Ecto neural progenitor cell (in vitro differentiated cells): ENCODE measurements around the gene PLCB1.

Source experiments
- DNase-seq: peaks from one replicate; pipeline ENCODE4 v3.0.0-alpha.2; 2018; ENCODE audit warnings: low spot score

PLCB1 gene

DNA sequence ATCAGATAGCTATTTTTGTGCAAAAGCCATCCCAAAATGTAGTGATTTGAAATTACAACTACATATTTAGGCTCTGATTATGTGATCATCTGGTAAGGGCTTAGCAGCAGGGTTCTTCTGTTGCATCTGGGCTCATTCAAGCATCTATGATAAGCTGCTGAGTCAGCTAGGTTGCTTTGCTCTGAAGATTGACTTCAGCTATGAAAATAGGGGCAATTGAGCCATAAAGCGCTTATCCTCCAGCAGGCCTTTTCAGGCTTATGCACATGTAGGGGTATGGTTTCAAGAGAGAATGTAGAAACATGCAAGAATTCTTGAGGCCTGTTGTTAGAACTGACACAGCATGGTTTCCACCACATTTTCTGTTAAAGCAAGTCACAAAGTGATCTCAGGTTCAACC is 114.1 kb downstream of the PLCB1 start:
- DNase-seq = no peak

DNA sequence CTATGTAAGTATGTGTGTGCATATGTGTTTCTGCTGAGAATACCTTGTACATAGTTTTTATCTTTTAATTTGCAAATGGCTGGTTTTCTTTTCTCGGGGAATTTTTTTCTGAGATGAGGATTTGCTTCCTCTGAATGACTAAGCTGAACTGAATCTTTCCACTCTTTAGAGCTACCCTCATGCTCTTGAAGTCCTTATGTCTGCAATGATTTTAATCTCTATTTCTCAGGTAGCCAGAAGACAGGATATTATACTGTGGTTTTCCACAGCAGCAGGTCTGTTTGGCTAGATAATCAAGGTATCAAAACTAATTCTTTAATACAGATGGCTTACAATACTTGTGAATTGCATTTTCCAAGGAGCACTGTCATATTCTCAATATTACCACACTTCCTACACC is 114.7 kb downstream of the PLCB1 start:
- no peak for DNase-seq

DNA sequence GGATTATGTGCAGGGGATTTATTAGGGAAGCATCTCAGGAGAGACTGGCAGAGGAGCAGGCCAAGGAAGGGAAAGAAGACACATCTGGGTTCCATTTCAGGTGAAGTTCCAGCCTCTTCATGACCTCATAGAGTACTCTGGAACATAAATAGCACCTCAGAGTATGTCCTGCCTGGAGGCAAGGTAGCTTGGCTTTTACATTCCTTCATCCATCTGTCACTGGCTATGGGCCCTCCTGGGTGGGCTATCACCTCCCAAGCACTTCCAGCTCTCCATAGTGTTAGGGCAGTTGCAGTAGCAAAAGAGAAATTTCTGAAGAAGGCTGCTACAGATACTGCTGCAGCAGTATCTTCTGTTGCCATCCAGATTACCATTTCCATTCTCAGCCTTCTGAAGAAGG is 116.0 kb downstream of the PLCB1 start:
- DNase-seq = no peak

DNA sequence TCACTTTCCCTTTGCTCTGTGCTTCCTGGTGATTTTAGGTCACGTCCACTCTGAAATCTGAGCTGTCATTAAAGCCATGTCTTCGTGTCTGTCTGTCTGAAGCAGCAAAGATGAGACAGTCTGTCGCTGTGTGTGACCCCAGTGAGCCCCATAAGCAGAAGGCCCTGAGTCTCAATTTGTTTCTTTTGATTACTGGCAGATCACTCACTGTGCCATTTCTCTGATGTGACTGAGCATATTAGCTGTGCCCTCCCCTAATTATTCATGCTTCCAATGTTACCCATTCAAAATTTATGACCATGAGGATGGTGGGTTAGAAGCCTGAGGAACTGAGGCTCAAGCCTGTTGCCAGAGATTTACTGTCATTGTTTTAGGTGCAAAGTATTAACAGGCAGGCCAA is 117.6 kb downstream of the PLCB1 start:
- DNase-seq = no peak

DNA sequence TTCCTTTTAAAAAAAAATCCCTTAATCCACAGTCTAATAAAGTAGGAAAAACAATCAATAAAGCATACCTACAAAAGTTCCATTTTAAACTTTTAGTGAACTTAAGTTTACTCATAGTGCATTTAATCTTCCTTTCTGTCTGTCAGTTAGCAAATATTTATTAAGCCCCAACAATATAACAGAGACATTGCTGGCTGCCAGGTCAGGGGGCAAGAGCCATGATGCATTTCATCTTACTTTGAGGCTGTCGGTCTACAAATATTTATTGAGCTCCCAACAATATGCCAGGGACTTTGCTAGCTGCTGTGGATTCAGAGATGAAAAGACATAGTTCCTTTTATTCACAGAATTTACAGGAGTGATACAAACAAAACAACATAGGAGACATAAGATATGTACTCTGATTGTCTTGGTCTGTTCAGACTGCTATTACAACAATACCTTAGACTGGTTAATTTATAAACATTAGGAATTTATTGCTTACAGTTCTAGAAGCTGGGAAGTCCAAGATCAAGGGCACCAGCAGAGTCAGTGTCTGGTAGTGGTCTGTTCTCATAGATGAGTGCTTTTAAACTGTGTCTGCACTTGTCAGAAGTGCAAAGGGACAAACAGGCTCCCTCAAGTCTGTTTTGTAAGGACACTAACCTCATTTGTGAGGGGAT is 118.6 kb downstream of the PLCB1 start:
- DNase-seq = no peak

DNA sequence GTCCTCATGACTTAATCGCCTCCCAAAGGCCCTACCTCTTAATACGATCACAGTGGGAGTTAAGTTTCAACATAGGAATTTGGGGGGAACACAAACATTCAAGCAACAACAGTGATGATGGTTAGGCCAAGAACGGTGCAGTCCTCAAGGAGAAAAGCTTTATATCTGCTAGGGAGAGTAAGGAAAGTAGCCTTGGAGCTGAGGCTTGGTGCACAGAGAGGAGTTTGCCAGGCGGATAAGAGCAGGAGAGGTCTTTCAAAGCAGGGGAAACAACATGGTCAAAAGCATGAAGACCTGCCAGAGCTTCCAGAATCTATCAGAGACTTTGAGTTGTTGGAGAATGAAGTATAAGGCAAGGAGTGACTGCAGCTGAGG is 119.1 kb downstream of the PLCB1 start:
- DNase-seq = no peak

DNA sequence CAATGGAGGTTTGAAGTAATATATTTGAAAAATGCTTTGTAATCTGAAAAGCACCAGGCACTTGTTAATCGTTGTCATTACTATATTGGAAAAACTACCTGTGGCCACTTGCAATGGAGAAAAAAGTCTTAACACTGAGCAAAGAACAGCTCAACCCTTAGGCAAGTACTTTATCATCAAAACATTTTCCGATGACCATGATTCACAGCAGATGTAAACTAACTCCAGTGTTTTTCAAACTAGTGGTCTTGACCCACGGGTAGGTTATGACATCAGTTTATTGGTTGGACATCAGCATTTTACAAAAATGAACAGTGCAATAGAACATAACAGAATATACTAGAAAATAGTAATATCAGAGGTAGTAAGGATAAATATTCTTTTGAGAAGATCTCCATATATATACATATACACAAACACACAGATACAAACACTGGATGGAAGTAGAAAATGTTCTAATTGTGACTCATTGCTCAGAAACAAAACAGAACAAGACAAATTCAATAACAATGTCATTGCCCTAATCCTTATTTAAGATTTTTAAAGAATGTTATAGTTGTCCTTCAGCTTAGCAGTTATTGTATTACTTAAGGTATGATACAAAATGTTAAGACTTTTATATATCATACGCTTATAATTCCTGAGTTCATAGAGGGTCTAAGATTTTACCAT is 123.0 kb downstream of the PLCB1 start:
- DNase-seq = no peak

DNA sequence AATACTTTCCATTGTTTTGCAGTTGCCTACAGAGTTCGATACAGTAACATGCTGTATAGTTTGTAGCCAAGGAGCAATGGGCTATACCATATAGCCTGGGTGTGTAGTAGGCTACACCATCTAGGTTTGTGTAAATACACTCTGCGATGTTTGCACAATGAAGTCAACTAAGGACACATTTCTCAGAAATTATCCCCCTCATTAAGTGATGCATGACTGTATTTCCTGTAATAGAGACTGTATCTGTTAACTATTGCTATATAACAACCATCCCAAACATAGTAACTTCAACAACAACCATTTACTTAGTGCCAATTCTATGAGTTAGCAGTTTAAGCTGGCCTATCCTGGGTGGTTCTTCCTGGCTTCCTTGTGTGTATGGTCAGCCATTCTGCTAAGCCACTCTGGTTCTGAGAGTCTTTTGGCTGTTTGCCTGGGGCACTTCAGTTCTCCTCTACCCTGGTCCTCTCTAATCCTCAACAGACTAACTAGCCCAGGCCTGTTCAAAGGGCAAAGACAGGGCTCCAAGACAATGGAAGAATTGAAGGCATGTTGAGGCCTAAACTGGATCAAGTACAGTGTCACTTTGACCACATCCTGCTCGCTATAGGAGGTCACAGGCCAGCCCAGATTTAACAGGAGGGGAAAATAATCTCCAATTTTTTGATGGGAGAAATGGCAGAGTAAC is 124.0 kb downstream of the PLCB1 start:
- no peak for DNase-seq

DNA sequence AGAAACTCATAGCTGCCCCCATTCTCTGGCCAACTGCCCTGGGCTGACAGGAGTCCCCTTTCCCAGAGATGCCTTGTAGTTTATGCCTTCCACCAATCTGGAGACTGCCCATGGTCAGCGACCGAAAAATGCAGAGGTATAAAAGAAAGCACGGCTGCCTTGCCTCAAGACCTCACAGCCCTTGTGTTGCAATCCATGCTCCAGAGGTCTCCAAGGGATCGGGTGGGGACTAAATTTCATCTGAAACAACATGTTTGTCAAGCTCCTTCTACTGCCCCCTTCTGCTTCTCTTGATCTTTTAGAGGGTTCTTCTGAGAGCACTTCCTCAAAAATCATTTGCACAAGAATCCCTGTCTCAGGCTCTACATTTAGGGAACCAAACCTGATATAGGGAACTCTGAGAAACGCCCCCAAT is 128.8 kb downstream of the PLCB1 start:
- DNase-seq = no peak

DNA sequence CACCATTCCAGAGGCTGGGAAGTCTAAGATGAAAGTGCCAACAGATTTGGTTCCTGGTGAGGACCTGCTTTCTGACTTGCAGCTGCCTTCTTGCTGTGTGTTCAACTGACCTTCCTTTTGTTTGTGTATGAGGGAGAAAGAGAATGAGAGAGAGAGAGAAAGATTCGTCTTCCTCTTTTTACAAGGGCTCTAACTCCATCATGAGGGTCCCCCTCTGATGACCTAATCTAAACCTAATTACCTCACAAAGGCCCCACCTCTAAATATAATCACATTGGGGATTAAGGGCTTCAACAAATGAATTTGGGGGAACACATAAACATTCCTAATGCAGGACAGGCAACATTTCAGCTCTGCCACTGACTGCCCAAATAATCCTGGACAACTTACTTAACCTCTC is 130.7 kb downstream of the PLCB1 start:
- DNase-seq = no peak

DNA sequence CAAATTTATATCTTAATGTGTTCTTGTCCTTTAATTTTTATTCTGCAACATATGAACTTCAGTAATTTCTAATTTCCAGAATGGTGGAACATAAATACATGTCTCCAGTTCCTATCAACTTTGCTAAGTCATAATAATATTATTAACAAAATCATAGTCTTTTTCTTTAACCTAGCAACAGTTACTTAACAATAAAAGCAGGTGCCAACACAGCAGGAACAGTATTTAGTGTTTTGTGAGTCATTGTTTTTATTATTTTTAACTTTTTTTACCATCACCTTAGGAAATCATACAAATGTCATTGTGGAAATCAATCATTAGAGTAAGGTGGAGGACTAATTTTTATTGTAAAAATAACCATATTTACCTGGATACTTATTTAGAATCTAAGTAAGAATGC is 133.5 kb downstream of the PLCB1 start:
- no peak for DNase-seq

DNA sequence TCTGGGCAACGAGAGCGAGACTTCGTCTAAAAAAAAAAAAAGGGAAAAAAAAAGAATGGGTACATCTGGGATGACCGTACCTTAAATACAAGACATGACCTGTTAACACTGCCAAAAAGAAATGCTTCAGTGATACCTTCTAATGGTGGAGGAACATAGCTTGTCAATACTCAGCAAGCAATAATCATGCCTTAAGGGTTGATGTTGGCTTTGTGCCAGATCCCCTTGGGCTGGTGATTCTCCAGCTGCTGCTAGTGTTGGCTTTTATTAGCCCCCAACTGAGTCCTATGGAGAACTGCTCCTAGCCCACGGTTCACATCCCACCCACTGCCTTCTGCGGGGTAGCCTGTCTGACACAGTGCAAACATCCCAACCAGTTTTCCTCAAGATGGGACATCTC is 134.9 kb downstream of the PLCB1 start:
- no peak for DNase-seq

DNA sequence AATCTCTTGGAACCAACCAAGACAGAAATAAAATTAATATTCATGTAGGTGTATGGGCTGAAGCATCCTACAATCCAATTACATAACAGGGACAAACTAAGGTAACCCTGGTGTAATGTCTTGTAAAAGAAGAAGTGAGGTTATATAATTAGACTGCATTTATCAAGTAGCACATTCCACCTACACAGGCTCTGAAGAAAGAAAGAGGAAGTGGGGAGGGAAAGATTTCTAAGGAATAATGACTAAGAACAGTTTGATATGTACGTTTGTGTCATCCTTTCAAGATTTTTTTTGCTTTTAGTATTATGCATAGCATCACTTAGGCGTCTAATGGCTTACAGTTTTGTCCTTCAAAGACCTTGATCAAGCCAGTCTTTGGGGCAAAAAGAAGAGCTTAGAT is 139.7 kb downstream of the PLCB1 start:
- DNase-seq = no peak

DNA sequence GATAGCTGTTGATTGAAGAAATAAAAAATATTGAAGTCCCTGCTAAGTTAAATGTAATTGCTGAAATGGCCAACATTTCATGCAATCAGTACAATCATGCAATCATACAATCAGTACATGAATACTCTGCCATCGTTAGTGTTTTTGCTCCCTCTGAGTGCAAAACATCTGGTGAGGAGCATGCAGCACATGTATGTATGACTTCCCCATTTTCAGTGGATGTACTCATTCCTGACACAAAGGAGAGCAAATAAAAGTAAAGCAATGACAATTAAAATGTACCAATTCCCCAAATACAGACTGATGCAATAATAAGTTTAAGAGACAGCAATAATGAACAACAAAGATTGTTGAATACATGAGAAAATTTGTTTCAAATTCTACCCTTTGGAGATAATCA is 140.7 kb downstream of the PLCB1 start:
- no peak for DNase-seq

DNA sequence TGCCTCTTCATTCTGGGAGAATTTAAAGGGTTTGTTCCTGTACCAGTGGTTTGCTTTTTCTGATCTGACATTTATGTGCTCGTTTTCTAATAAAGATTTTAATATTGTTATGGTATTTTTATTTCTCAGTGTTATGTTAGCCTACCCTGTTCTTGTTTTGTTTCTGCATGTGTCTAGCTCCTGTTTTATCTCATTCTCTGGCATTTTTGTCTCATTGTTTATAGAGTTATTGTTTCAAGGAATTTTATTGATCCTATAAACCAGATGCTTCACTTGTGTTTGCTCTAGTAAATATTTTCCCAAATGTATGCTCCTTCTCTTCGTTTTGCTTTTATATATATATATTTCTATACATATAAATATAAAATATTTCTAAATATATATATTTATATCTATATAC is 152.8 kb downstream of the PLCB1 start:
- DNase-seq = no peak

DNA sequence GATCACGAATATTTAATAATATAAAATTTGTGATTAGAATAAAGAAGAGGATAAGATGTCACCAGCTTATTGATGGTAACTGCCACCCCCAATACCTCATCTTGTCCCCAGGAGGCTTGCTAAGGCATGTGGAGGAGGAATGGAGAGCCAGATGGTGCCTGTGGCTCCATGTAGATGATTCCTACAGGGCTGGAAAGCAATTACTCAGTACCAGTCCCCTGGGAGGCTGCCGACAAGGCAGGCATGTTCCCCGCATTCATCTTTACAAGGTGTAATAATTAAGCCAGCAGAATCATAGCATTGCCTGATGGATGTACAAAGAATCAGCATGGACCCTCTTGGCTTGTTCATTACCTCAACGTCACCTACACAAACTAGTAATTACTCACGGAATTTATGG is 155.3 kb downstream of the PLCB1 start:
- no peak for DNase-seq

DNA sequence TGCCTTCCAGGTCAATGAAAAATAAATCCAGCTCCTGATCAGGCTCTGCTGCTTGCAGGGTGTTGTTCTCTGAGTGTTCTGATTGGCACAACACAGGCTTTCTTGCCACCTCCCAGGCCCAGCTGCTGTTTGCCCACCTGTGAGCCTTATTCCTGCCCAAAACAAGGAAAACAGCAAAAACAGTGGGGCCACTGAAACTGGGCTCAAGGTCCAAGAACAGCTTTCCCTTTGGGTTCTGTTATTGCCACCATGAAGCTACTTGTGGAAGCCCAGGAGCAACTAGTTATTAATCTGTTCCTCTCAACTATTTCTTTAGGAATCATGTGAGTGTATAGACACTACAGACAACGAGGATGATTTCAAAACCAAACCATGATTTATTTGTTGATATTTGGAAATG is 159.1 kb downstream of the PLCB1 start:
- DNase-seq = no peak

DNA sequence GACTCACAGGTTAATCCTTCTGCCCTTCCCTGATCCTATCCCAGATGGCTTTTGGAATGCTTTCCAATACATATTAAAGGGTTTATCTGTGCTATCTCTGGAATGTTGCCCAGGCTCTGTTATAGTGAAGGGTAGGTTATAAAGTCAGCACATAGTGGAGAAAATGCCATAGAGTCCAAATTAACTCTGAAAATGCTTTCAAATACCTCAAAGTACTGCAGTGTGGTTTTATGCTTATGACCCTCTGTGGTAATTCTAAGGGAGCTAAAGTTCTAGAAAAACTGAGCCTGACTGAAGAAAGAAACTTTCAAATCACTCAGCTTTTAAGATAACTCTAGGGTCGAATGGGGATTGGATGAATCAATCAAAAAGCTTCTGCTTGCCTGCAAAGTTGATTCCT is 159.8 kb downstream of the PLCB1 start:
- DNase-seq = no peak

DNA sequence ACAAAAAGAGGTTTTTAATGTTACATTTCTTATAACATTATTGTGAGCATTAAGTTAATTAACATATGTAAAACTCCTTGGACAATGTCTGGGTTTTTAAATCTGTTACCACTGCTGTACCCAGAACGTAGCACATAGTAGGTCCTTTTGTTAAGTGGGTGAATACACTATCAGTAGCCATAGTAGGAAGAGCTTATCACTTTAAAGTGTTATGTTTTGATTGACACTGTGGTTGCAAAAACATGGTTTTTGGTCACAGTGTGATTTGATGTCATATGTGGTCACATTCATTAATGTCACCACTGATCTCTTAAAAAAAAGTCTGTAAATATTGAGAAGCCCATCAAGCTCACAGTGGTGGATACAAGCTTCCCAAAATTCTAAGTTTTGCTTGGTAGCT is 160.7 kb downstream of the PLCB1 start:
- no peak for DNase-seq

DNA sequence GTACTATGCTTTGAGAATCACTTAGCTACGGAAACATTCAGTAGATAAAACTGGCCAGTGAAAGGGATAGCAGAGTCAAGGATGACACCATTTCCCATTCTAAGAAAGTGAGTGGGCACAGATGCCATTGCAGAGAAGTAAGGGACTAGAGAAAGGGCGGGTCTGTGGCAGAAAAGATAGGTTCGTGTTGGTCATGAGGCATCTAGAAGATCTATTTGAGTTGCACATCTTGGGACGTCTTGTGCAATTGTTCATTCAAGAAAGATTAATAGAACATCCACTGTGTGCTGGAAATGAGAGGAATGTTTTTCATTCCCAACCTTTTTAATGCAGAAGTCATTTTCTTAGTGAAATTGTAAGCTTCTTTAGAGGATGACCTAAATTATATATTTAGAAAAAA is 161.7 kb downstream of the PLCB1 start:
- DNase-seq = no peak

DNA sequence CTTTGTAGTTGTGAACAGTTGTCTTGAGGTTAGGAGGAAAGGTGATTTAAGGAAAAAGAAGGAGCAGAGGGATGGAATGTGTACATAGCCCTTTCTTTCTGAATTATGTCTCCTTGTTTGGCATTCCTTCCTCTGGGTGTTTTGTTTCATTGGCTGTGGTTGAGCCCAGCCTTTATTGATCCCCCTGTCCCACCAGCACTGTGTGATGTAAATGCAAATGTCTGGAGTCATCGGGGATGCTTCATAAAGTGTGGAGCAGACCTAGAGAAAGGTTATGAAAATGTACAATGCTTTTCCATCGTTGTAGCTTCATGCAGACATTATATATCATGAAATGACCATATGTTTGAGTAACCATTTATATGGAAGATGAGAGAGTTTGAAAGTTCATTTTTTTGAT is 164.5 kb downstream of the PLCB1 start:
- DNase-seq = no peak

DNA sequence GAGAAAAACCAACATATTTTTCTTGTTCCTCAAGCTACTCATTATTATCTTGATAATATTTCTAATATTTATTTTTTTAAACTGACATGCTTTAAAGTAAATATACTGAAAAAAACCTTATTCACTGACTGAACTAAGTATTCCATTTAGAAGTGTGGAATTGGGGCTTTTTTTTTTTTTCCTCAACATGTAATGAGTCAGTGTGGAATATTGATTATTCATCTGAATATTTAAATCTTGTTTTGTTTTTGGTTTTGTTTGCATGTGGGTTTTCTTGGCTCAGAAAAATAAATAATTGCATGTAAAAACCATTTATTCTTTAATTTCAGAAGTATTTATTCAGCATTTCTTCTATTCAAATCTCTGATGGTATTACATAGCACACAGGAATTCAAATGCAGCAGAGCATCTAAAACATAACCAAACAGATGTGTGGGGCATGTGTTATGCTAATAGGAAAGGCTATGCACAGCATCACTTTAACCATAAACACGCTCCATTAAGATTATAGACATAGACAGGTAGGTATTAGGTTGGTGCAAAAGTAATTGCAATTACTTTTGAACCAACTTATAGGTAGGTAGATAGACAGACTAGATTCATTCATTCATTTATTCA is 166.5 kb downstream of the PLCB1 start:
- DNase-seq = no peak

DNA sequence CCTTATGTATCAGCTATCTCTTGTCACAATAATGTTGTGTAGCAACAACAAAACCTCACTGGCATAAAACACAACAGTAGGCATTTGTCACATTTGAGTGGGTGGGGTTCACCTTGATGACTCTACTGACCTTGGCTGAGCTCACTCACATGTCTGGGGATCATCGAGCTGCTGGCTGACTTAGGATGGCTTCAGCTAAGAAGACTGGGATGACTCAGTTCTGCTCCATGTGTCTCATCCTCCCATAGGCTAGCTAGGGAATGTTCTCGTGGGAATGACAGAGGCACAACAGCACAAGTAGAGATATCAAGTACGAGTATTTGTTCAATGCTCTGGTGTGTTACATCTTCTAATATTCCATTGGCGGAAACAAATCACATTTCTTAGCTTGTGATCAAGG is 167.9 kb downstream of the PLCB1 start:
- no peak for DNase-seq
